GM18502 (cell line): ENCODE results near the gene ELMO3.

ENCODE experiments used
- ATAC-seq: cut with Tn5 transposase; IDR thresholded peaks from one replicate; pipeline ENCODE4 v1.9.1; 2021; ENCODE audit warnings: mild to moderate bottlenecking; ENCODE audit not compliant: unreplicated experiment, poor library complexity

ELMO3 gene

GRCh38 chr16:67192781-67193361, 6.1 kb upstream of the ELMO3 start:
- ATAC-seq = peak; percentile 10

- no peak for ATAC-seq
Measured at GRCh38 chr16:67193536-67193935, 5.4 kb upstream of the ELMO3 start.

GRCh38 chr16:67194260-67194659, 4.7 kb upstream of the ELMO3 start:
- ATAC-seq = no peak

DNA sequence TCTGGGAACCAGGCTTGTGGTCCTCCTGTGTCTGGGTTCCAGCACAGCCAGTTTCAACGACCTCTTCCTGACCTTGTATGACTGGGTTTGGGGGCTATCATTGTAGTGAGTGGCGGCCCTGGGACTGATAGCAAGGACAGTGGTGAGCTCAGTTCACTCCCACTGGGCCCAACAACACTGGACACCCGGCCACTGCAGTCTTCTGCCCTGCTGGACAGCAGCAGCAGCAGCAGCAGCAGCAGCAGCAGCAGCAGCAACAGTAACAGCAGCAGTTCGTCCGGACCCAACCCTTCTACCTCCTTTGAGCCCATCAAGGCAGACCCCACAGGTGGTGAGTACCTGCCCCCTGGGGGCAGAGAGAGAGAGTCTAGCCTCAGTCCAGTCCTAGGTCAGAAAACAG, 3.3 kb upstream of the ELMO3 start:
- ATAC-seq = no peak

DNA sequence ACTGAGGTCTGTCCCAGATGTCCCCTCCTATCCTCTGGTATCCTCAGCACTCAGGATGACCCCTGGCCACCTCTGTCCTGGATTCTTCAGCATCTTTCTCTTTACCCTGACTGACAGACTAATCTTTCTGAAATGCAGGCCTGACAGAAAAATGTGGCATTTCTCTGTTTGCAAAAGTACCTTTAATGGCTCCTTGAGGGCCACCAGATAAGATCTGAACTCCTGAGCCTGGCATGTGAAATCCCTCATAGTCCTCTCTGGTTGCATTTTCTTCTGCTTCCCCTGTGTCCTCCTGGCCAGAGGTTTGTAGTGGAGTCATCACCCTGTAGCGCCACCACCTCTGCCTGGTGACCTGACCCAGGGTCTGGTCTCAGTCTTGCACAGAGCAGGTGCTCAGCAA, 2.0 kb upstream of the ELMO3 start:
- no peak for ATAC-seq

DNA sequence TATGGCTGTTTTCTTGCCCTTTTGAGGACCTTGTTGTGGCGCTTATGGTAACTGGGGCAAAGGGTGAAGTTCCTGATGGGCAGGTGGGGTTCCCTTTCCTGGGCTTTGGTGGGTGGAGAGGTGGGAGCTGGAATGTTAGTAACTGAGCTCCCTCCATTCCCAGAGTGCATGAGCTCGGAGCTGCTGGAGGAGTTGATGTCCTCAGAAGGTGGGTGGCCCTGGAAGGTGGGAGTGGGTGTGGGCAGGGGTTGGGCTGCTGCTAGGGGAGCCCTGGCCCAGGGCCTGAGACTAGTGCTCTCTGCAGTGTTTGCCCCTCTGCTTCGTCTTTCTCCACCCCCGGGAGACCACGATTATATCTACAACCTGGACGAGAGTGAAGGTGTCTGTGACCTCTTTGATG, 1.2 kb upstream of the ELMO3 start:
- ATAC-seq = no peak

DNA sequence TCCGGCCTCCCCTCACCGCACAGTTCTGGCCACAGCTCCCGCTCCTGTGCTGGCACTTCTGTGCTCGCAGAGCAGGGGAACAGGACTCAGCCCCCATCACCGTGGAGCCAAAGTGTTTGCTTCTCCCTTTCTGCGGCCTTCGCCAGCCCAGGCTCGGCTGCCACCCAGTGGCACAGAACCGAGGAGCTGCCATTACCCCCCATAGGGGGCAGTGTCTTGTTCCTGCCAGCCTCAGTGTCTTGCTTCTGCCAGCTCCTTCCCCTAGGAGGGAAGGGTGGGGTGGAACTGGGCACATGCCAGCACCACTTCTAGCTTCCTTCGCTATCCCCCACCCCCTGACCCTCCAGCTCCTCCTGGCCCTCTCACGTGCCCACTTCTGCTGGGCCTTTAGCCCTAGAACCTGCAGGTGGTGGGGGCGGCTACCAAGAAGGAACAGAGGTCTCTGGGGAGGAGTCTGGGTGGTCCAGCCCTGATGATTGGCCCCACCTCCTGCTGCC, 645 bp upstream of the ELMO3 start:
- no peak for ATAC-seq

DNA sequence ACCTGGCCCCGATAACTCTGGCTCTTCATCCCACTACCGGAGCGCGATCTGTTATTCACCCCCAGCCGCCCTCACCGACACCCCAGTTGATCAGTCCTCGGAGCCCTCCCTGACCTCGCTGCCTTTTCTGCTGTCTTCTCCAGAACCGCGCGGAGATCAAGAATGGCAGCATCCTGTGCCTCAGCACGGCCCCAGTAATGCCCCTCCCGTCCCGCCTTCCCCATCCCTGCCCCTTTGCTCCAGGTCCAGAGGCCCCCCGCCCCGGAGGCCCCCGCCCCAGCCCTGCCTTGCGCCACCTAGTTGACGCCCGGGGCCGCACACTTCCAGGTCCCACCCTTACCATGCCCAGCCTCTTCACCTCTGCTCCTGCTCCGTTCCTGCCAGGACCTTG, 872 bp downstream of the ELMO3 start:
- no peak for ATAC-seq

DNA sequence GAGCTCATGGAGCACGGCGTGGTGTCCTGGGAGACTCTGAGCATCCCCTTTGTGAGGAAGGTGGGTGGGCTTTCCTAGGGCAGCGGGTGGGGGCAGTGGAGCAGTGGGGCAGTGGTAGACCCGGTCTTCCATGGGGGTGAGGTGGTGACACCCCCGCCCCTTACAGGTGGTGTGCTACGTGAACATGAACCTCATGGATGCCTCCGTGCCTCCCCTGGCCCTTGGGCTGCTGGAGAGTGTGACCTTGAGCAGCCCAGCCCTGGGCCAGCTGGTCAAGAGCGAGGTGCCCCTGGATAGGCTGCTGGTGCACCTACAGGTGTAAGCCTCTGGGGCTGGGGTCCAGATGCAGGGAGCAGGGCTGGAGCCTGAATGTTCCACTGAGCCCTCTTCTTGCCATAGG, 1.6 kb downstream of the ELMO3 start:
- no peak for ATAC-seq

DNA sequence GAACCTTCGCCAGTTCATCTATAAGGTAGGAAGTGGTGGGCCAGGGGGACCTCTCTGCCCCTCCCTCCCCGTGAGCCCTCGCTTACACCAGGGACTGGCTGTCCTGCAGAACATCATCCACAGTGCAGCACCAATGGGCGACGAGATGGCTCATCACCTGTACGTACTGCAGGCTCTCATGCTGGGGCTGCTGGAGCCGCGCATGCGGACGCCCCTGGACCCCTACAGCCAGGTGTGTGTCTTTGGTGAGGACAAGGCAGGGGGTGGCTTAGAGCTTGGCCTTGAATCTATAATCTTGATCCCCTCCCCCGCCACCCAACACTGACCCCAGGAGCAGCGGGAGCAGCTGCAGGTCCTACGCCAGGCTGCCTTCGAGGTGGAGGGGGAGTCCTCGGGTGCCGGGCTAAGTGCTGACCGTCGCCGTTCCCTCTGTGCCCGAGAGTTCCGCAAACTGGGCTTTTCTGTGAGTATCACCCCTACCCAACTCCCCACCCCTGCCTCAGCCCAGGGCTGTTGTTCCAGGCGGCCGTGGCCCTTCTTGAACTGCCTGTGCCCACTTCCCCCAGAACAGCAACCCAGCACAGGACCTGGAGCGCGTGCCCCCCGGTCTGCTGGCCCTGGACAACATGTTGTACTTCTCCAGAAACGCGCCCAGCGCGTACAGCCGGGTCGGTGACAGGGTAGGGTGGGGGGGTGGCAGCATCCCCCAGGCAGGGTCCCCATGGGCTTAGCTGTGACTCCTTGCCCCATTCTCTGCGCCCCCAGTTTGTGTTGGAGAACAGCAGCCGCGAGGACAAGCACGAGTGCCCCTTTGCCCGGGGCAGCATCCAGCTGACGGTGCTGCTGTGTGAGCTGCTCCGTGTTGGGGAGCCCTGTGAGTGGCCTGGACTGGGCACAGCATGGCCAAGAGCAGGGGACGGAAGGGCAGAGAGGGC, 2.7 kb downstream of the ELMO3 start:
- ATAC-seq = no peak

DNA sequence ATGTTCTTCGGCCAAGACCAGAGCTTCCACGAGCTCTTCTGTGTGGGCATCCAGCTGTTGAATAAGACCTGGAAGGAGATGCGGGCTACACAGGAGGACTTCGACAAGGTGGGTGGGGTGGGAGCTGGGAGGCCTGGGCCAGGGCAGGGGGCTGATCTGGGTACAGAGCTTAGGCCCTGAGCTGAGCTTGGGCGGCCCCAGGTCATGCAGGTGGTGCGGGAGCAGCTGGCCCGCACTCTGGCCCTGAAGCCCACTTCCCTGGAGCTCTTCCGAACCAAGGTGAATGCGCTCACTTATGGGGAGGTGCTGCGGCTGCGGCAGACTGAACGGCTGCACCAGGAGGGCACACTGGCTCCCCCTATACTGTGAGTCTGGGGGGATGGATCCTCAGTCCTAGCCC, 3.5 kb downstream of the ELMO3 start:
- no peak for ATAC-seq

DNA sequence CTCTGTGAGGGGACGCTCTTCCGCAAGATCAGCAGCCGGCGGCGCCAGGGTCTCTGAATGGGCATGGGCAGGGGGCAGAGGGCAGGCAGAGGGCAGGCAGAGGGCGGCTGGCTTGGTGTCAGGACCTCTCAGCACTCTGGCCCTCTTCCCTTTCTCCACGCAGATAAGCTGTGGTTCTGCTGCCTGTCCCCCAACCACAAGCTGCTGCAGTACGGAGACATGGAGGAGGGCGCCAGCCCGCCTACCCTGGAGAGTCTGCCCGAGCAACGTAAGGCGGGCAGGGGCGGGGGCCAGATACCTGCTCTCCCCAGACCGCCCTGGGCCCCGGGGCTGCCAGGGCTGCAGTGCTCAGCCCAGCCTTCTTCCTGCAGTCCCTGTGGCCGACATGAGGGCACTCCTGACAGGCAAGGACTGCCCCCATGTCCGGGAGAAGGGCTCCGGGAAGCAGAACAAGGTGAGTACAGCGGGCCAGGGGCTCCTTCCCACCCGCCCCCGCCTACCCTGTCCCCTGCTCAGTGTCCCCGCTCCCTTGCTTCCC, 4.1 kb downstream of the ELMO3 start:
- no peak for ATAC-seq

DNA sequence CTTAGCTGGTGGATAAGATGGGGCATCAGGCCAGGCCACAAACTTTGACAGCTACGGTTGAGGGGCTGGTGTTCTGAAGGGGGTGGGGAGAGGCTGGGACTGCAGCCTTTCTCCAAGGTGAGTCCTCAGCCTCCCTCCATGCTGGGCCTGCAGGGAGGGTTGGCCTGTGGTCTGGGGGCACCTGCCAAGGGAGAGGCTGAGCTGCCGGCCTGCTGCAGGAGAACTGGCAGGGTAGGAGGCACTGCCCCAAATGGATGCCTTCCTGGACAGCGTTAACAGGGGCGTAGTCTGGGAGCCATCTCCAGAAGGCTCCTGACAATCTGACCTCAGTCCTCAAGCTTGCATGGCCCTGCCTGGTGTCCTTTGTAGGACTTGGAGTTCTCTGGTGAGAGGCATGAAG, 5.1 kb downstream of the ELMO3 start:
- ATAC-seq = no peak

GRCh38 chr16:67206129-67206837, 7.4 kb downstream of the ELMO3 start:
- no peak for ATAC-seq

GRCh38 chr16:67206838-67207248, 7.9 kb downstream of the ELMO3 start:
- no peak for ATAC-seq

GRCh38 chr16:67207249-67208091, 8.5 kb downstream of the ELMO3 start:
- ATAC-seq = no peak

DNA sequence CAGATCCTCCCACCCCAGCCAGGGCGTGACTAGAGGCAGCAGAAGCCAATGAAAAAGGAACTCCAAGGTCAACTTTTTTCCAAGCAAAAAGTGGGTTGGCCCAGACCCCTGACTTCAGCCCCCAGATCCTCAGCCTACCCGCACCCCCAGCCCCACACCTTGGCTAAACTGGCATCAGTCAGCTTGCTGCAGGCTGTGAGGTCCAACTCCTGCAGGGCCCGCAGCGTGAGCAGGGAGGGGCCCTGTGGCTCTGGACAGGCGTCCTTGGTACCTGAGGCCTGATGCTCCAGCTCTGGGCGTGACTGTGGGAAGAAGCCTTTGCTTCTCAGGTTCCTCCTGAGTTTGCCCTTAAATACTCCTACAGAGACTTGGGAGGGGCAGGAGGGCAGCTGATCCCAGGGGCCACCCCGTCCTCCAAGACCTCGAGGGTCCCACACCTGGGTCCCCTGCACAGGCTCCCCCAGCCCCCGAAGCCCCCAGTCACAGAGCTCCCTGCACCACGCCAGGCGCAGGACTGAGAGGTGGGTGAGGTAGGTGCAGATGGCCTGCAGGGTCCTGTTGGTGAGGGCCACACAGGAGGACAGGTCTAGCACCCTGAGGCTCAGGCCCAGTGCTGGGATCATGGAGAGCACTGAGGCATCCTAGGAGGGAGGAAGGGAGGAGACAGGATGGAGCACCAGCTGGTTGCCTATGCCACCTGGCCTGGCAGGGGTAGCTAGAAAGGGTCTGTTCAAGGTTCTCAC, 9.4 kb downstream of the ELMO3 start:
- ATAC-seq = no peak

DNA sequence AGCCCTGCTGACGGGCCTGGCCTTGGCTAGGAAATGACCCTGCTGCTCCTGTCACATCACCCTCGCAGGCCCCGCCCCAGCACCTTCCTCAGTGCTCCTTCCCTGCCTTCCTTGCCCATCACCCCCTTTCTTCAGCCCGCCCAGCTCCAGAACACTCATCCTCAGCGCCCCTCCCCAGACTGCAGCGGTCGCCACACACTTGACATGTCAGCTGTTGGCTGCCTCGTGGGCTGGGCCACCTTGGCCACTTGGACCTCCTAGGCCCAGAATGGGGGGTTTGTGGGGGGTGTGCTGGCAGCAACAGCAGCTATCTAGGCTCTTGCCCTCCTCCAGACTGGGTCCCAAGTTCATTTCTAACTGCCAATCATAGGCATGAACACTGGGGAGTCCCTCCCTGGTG, 10.6 kb downstream of the ELMO3 start:
- ATAC-seq = no peak
